Activated naive CD8-positive, alpha-beta T cell treated with anti-CD3 and anti-CD28 coated beads, Interleukin-2, amount 50 U/mL, for 24 hours (primary cell): ENCODE data around the gene MYEOV.

Experiments used
- ATAC-seq: fragments of 150-1000 bp; cut with Tn5 transposase; one replicate; pipeline ENCODE4 v1.10.0; 2021
- DNase-seq: peaks from one replicate; pipeline ENCODE4 v3.0.0; 2021
- H3K27ac Mint-ChIP-seq: one replicate; pipeline ENCODE4 v1.8.0; 2021; ENCODE audit warnings: mild to moderate bottlenecking, mixed read lengths
- H3K27me3 Mint-ChIP-seq: one replicate; pipeline ENCODE4 v1.8.0; 2021; ENCODE audit warnings: mixed read lengths
- H3K36me3 Mint-ChIP-seq: one replicate; pipeline ENCODE4 v1.8.0; 2021; ENCODE audit warnings: low read depth, mixed read lengths
- H3K4me1 Mint-ChIP-seq: one replicate; pipeline ENCODE4 v1.8.0; 2021; ENCODE audit warnings: mixed read lengths
- H3K4me3 Mint-ChIP-seq: one replicate; pipeline ENCODE4 v1.8.0; 2021; ENCODE audit warnings: mild to moderate bottlenecking, moderate library complexity, mixed read lengths
- H3K9me3 Mint-ChIP-seq: one replicate; pipeline ENCODE4 v1.8.0; 2021; ENCODE audit warnings: mixed read lengths

Gene MYEOV

DNA sequence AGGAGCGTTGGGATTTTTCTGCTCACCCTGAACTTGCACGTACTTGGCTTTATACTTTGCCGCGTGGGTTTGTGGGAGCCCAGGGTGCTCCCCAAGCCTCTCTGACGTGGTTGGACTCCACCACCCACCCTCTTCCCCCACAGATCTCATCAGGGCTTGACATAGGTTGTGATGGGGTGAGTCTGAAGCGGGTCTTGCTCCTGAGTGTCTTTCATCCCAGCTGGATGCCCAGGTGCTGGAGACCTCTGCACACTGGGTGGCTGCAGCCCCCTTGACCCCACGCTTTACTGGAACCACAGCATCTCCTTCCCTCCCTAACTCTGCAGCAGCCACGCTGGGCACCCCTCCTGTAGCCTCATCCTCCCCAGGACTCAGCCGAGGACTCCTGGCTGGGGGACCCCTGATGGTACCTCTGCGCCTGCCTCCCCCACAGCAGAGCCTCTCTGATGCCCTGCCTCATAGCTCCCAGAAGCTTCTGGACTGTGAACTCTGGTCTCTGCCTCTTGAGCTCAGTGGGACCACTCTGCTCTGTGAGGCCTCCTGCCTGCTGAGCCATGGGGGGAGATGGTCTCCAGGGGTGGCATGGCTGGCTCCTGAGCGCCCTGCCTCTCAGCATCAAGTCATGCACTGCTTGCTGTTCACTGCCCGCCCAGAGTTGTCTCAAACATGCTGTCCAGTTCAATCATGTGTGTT lies 45.2 kb downstream of the MYEOV start:
- Mint-ChIP-seq H3K36me3 (peaks cover 19% of the 10 kb centered on the region), H3K4me1 (peaks cover 48% of the 10 kb centered on the region), H3K27ac (peak overlapping the region; percentile 88), H3K9me3 (peaks cover 11% of the 10 kb centered on the region), H3K4me3 (no peak overlapping the region), H3K27me3 (no peaks in the 10 kb centered on the region)
- no peak for ATAC-seq
- peak; percentile 34 for DNase-seq

DNA sequence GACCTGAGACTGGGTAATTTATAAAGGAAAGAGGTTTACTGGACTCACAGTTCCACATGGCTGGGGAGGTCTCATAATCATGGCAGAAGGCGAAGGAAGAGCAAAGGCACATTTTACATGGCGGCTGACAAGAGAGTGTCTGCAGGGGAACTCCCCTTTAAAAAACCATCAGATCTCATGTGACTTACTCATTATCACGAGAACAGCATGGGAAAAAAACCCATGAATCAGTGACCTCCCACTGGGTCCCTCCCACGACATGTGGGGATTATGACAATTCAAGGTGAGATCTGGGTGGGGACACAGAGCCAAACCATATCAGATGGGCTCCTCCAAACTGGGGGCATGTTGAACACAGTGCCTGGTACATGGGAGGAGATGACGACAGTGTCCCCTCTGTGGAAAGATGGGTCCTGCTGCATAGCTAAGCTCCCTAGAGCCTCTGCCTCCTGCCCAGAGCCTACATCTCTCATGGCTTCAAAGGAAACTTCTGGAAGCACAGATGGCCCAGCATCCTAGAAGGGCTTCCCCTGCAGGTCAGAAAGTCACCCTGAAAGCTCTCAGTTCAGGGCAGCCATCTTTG lies 46.1 kb downstream of the MYEOV start:
- no peak overlapping the region for H3K4me3 Mint-ChIP-seq
- no peaks in the 10 kb centered on the region for H3K27me3 Mint-ChIP-seq
- peaks cover 11% of the 10 kb centered on the region for H3K9me3 Mint-ChIP-seq
- H3K36me3 Mint-ChIP-seq = peaks cover 19% of the 10 kb centered on the region
- peaks cover 45% of the 10 kb centered on the region for H3K4me1 Mint-ChIP-seq
- DNase-seq = peak; percentile 8
- ATAC-seq = no peak
- H3K27ac Mint-ChIP-seq = no peak overlapping the region

DNA sequence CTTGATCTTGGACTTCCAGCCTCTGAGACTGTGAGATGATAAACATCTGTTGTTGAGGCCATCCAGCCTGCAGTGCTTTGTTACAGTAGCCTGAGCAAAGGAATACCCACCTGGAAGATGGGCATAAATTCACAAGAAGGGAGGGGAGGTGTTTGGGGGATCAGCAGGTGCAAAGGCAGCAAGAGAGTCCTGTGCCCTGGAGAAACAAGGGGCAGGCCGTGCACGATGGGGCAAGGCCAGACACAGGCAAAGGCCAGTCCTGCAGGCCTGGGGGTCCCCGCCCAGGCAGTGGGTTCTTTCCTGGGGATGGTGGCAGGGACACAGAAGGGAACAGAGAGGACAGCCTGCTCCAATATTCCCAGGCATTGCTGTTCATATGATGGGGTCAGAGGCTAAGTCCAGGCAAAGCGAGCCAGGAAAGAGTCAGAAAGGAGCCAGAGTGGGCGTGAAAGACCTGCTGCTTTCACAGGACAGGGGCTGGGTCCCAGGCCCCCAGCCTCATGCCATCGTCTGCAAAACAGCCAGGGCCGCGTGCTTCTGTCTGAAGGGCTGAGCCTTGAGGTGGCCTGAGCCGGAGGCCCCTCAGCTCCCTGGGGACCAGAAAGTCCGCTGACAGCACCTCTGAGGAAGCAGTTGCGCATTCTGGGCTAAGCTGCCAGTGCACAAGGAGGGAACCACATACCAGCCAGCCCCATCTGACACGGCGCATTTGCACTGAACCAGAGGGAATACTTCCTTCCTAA lies 48.8 kb downstream of the MYEOV start:
- Mint-ChIP-seq H3K9me3 (peaks cover 11% of the 10 kb centered on the region), H3K27ac (no peak overlapping the region), H3K36me3 (peaks cover 17% of the 10 kb centered on the region), H3K27me3 (no peaks in the 10 kb centered on the region), H3K4me1 (peaks cover 22% of the 10 kb centered on the region), H3K4me3 (no peak overlapping the region)
- ATAC-seq (no peak), DNase-seq (no peak)

DNA sequence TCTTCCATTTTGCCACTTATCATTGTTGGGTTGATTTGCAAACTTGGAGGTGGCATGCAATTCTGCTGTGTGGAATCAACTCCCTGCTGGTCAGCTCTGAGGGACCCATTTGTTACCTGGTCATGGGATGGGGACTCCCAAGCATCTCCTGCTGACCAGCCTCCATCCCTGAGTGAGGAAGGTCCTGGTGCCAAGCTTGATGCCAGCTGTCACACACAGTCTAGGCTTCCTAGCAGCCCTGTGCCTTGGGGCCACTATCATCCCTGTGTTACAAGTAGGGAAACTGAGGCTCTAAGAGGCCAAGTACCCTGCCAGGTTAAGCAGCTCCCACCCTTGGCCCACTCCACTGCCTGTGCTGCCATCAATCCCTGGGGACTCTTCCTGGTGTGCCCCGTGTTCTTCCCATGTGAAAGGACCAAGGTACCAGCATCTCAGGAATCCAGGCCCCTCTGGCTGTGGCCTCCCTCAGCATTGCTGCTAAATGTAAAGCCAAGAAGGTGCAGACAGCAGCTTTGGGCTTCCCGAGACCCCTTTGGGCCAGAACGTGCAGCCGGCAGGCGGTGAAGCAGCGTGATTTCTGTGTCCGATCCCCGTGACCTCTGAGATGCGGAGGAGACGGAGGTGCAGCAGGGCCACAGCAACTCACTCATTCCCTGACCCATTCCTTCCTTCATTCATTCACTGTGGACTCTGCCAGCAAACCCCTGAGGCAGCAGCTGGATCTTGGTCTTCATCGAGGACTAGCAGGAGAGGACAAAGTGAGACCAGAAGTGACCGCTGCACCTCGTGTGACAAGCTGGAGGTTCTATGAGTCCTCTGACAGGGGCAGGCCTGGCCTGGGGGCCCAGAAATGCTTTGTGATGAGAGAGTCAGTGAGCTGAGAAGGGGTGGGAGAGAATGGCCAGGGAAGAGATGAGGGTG lies 49.7 kb downstream of the MYEOV start:
- H3K4me1 Mint-ChIP-seq = peaks cover 15% of the 10 kb centered on the region
- ATAC-seq (no peak), DNase-seq (peak; percentile 1)
- peaks cover 9% of the 10 kb centered on the region for H3K9me3 Mint-ChIP-seq
- H3K36me3 Mint-ChIP-seq = peaks cover 16% of the 10 kb centered on the region
- H3K27me3 Mint-ChIP-seq = no peaks in the 10 kb centered on the region
- no peak overlapping the region for H3K27ac Mint-ChIP-seq
- no peak overlapping the region for H3K4me3 Mint-ChIP-seq

DNA sequence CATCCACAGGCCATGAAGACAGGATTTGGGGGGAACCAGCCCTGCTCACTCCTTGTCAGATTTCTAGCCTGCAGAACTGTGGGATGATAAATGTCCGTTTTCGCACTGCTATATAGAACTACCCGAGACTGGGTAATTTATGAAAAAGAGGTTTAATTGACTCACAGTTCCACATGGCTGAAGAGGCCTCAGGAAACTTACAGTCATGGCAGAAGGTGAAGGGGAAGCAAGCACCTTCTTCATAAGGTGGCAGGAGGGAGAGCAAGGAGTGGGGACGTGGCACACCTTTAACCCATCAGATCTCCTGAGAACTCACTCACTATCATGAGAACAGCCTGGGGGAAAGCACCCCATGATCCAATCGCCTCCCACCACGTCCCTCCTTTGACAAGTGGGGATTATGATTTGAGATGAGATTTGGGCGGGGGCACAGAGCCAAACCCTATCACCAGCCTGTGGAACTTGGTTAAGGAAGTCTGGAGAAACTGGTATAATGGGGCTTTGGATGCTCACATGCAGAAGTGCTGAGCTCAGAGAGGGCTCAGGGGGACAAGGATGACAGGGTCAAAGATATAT lies 50.7 kb downstream of the MYEOV start:
- DNase-seq = peak; percentile 0

More for the DNA sequence above, 50.7 kb downstream of the MYEOV start:
- Mint-ChIP-seq H3K36me3 (peaks cover 6% of the 10 kb centered on the region), H3K4me3 (no peak overlapping the region), H3K4me1 (peaks cover 5% of the 10 kb centered on the region), H3K9me3 (peaks cover 8% of the 10 kb centered on the region), H3K27me3 (no peaks in the 10 kb centered on the region), H3K27ac (no peak overlapping the region)
- ATAC-seq = no peak
